IPS DF 6.9 (cell line): ENCODE results near the gene SCYGR5.
"Not testable (repeated sequence)": the region's sequence is repeated elsewhere in the genome, so short reads cannot be mapped to it uniquely, and the experiment has no call there.

ENCODE experiments used
- DNase-seq: peaks from one replicate; pipeline ENCODE4 v3.0.0-alpha.2; 2013; ENCODE audit warnings: low read depth, low spot score
- H3K27ac ChIP-seq: one replicate; pipeline ENCODE4 v1.5.1; 2013; ENCODE audit warnings: low read length, control low read depth
- H3K27me3 ChIP-seq: 2 replicates; pipeline ENCODE4 v1.6.1; 2013; ENCODE audit warnings: mild to moderate bottlenecking, low read length; ENCODE audit not compliant: control insufficient read depth, insufficient read depth
- H3K36me3 ChIP-seq: 2 replicates; pipeline ENCODE4 v1.6.1; 2013; ENCODE audit warnings: low read length; ENCODE audit not compliant: control insufficient read depth, insufficient read depth
- H3K4me1 ChIP-seq: 2 replicates; pipeline ENCODE4 v1.6.1; 2013; ENCODE audit warnings: low read length; ENCODE audit not compliant: control insufficient read depth, insufficient read depth
- H3K4me3 ChIP-seq: 2 replicates; pipeline ENCODE4 v1.5.1; 2013; ENCODE audit warnings: mild to moderate bottlenecking, low read length
- H3K9me3 ChIP-seq: 2 replicates; pipeline ENCODE4 v1.6.1; 2013; ENCODE audit warnings: low read length, inconsistent platforms; ENCODE audit not compliant: control insufficient read depth, insufficient read depth
- WGBS: extraction: QIAGEN DNeasy Blood & Tissue Kit; methylation state at CpG from one replicate; pipeline ENCODE4 v1.1.7; 2013; ENCODE audit warnings: mixed read lengths, missing lambda C conversion rate; ENCODE audit not compliant: insufficient read length, insufficient coverage; 5-methylcytosine and 5-hydroxymethylcytosine counted together

The SCYGR5 gene

GRCh38 chr2:227666631-227667170 lies at the start of gene SCYGR5:
TSS of gene SCYGR5 (plus strand) at chr2:227666804. CDS start at chr2:227666804, 0 bp downstream.
- not testable (repeated sequence) for DNase-seq, H3K27me3 ChIP-seq, H3K4me3 ChIP-seq, H3K36me3 ChIP-seq, H3K9me3 ChIP-seq, H3K4me1 ChIP-seq, H3K27ac ChIP-seq
- no CpG with 5 or more reads among the region's 13 CpGs for WGBS

GRCh38 chr2:227617316-227618230 lies 49.0 kb upstream of the SCYGR5 start, which contains the start of gene SCYGR4:
TSS of gene SCYGR4 (plus strand) at chr2:227617498. CDS start at chr2:227617498, 0 bp downstream.
- H3K27ac ChIP-seq = no peak within 1 kb of the TSS
- H3K4me3 ChIP-seq = no peak within 1 kb of the TSS
- H3K9me3 ChIP-seq = no peaks in the 10 kb centered on the region
- DNase-seq = no peak
- no peaks in the 10 kb centered on the region for H3K36me3 ChIP-seq
- no CpG with 5 or more reads among the region's 20 CpGs for WGBS
- no peaks in the 10 kb centered on the region for H3K27me3 ChIP-seq
- H3K4me1 ChIP-seq = no peaks in the 10 kb centered on the region; the same call in 1 of the 2 replicates

- Histone ChIP-seq H3K9me3 (no peaks in the 10 kb centered on the region), H3K27me3 (no peaks in the 10 kb centered on the region), H3K4me3 (no peak overlapping the region), H3K36me3 (no peaks in the 10 kb centered on the region), H3K4me1 (no peaks in the 10 kb centered on the region), H3K27ac (no peak overlapping the region)
- DNase-seq = no peak
These were observed 43.4 kb upstream of the SCYGR5 start for GRCh38 chr2:227623226-227623625.

- Histone ChIP-seq H3K27ac (no peak overlapping the region), H3K27me3 (no peaks in the 10 kb centered on the region), H3K9me3 (no peaks in the 10 kb centered on the region), H3K4me1 (no peaks in the 10 kb centered on the region), H3K4me3 (no peak overlapping the region), H3K36me3 (no peaks in the 10 kb centered on the region)
- no CpG with 5 or more reads among the region's 2 CpGs for WGBS
- no peak for DNase-seq
These were observed 41.2 kb upstream of the SCYGR5 start for GRCh38 chr2:227625420-227625819.

GRCh38 chr2:227626580-227627151 lies 39.9 kb upstream of the SCYGR5 start:
- Histone ChIP-seq H3K4me1 (no peaks in the 10 kb centered on the region), H3K27ac (no peak overlapping the region), H3K9me3 (no peaks in the 10 kb centered on the region), H3K36me3 (no peaks in the 10 kb centered on the region), H3K4me3 (no peak overlapping the region), H3K27me3 (no peaks in the 10 kb centered on the region)
- WGBS = no CpG with 5 or more reads among the region's 10 CpGs
- no peak for DNase-seq

GRCh38 chr2:227627769-227628168 lies 38.8 kb upstream of the SCYGR5 start:
- DNase-seq = no peak
- Histone ChIP-seq H3K36me3 (no peaks in the 10 kb centered on the region), H3K4me1 (no peaks in the 10 kb centered on the region), H3K27me3 (no peaks in the 10 kb centered on the region), H3K9me3 (no peaks in the 10 kb centered on the region), H3K4me3 (no peak overlapping the region), H3K27ac (no peak overlapping the region)
- WGBS = no CpG with 5 or more reads among the region's 3 CpGs

- Histone ChIP-seq H3K9me3 (no peaks in the 10 kb centered on the region), H3K4me1 (no peaks in the 10 kb centered on the region), H3K27me3 (no peaks in the 10 kb centered on the region), H3K36me3 (no peaks in the 10 kb centered on the region), H3K4me3 (no peak overlapping the region), H3K27ac (no peak overlapping the region)
- no CpG with 5 or more reads among the region's 7 CpGs for WGBS
- DNase-seq = no peak
These were observed 37.2 kb upstream of the SCYGR5 start for GRCh38 chr2:227629435-227629834.

GRCh38 chr2:227630322-227630721 lies 36.3 kb upstream of the SCYGR5 start:
- Histone ChIP-seq H3K27ac (no peak overlapping the region), H3K36me3 (no peaks in the 10 kb centered on the region), H3K4me1 (no peaks in the 10 kb centered on the region), H3K9me3 (no peaks in the 10 kb centered on the region), H3K27me3 (no peaks in the 10 kb centered on the region), H3K4me3 (no peak overlapping the region)
- WGBS = no CpG with 5 or more reads among the region's 3 CpGs
- no peak for DNase-seq

GRCh38 chr2:227632827-227633226 lies 33.8 kb upstream of the SCYGR5 start:
- Histone ChIP-seq H3K4me3 (no peak overlapping the region), H3K36me3 (no peaks in the 10 kb centered on the region), H3K4me1 (no peaks in the 10 kb centered on the region), H3K9me3 (no peaks in the 10 kb centered on the region), H3K27ac (no peak overlapping the region), H3K27me3 (no peaks in the 10 kb centered on the region)
- DNase-seq = no peak
- WGBS = no CpG with 5 or more reads among the region's 6 CpGs

GRCh38 chr2:227634201-227634600 lies 32.4 kb upstream of the SCYGR5 start:
- Histone ChIP-seq H3K9me3 (no peaks in the 10 kb centered on the region), H3K36me3 (no peaks in the 10 kb centered on the region), H3K27me3 (no peaks in the 10 kb centered on the region), H3K4me1 (no peaks in the 10 kb centered on the region), H3K27ac (no peak overlapping the region), H3K4me3 (no peak overlapping the region)
- WGBS = no CpG with 5 or more reads among the region's 3 CpGs
- no peak for DNase-seq
